Liver (tissue), 3 donors: ENCODE results near the gene ZNF541.

ENCODE experiments used
- ATF3 ChIP-seq: IDR thresholded peaks from 2 replicates; pipeline ENCODE4 v1.6.1; 2016; ENCODE audit warnings: antibody characterized with exemption
- CTCF ChIP-seq: fragments of 150-350 bp; IDR thresholded peaks from 2 replicates; pipeline ENCODE4 v1.5.1; 2017; ENCODE audit warnings: improper control_type of control experiment, low read depth, low read length; ENCODE audit not compliant: missing input control
- EGR1 ChIP-seq, 2 donors: IDR thresholded peaks; 2 replicates each; pipeline ENCODE4 v1.6.1; 2016 to 2018; ENCODE audit warnings: antibody characterized with exemption in 2 of 2, low read depth in 2 of 2
- HNF4A ChIP-seq, 2 donors: conservative IDR thresholded peaks; 2 replicates each; pipeline ENCODE4 v1.6.1; 2016; ENCODE audit warnings: antibody characterized with exemption in 2 of 2, mild to moderate bottlenecking in 2 of 2
- HNF4G ChIP-seq: IDR thresholded peaks from 2 replicates; pipeline ENCODE4 v1.6.1; 2016; ENCODE audit warnings: antibody characterized with exemption
- JUND ChIP-seq, 2 donors: IDR thresholded peaks; 2 replicates each; pipeline ENCODE4 v1.6.1; 2016; ENCODE audit warnings: antibody characterized with exemption in 2 of 2
- MAX ChIP-seq: IDR thresholded peaks from 2 replicates; pipeline ENCODE4 v1.6.1; 2016; ENCODE audit warnings: antibody characterized with exemption
- NR2F2 ChIP-seq: IDR thresholded peaks from 2 replicates; pipeline ENCODE4 v1.6.1; 2016; ENCODE audit warnings: antibody characterized with exemption
- RAD21 ChIP-seq, 2 donors: IDR thresholded peaks; 2 replicates each; pipeline ENCODE4 v1.6.1; 2016; ENCODE audit warnings: antibody characterized with exemption in 2 of 2, mild to moderate bottlenecking in 2 of 2
- REST ChIP-seq: IDR thresholded peaks from 2 replicates; pipeline ENCODE4 v1.6.1; 2016; ENCODE audit warnings: antibody characterized with exemption, mild to moderate bottlenecking
- RXRA ChIP-seq, 2 donors: IDR thresholded peaks; 2 replicates each; pipeline ENCODE4 v1.6.1; 2017 to 2018; ENCODE audit warnings: antibody characterized with exemption in 2 of 2, mild to moderate bottlenecking in 1 of 2
- TAF1 ChIP-seq: conservative IDR thresholded peaks from 2 replicates; pipeline ENCODE4 v1.6.1; 2016; ENCODE audit warnings: antibody characterized with exemption, mild to moderate bottlenecking
- YY1 ChIP-seq: IDR thresholded peaks from 2 replicates; pipeline ENCODE4 v1.6.1; 2016; ENCODE audit warnings: antibody characterized with exemption, mild to moderate bottlenecking
- donor health status: healthy.
- donor health status: healthy.

- TF ChIP-seq CTCF (no peak), YY1 (no peak), TAF1 (no peak), RAD21 (IDR thresholded peaks at IDR 0.05) (no peak), REST (no peak), HNF4A (conservative IDR thresholded peaks at IDR 0.05) (no peak), JUND (IDR thresholded peaks at IDR 0.05) (no peak), RXRA (IDR thresholded peaks at IDR 0.05) (no peak), EGR1 (IDR thresholded peaks at IDR 0.05; ENCODE audit: low read depth in 2 of 2) (no peak), ATF3 (no peak), MAX (no peak), HNF4G (no peak), NR2F2 (no peak)
Measured at GRCh38 chr19:47534628-47535027, 38.3 kb downstream of the ZNF541 start.
